Gastroesophageal sphincter (tissue), 3 donors: ENCODE measurements around the gene ZNF444.

ENCODE experiments used
- CTCF ChIP-seq, 4 experiments: fragments of 200-600 bp in 2 of 4; fragments of 450-650 bp in 2 of 4; sonication (generic) in 1 of 4; IDR thresholded peaks; one replicate each; pipeline ENCODE4 v1.5.1; 2017 to 2019; ENCODE audit warnings: antibody characterized with exemption in 4 of 4, mild to moderate bottlenecking in 2 of 4, moderate library complexity in 2 of 4
- EP300 ChIP-seq: sonication (generic); formaldehyde crosslinking; IDR thresholded peaks from one replicate; pipeline ENCODE4 v1.6.1; 2017; ENCODE audit warnings: antibody characterized with exemption, mild to moderate bottlenecking
- POLR2A ChIP-seq, 2 donors: fragments of 450-650 bp; IDR thresholded peaks; one replicate each; pipeline ENCODE4 v1.6.1; 2017; ENCODE audit warnings: antibody characterized with exemption in 2 of 2, mild to moderate bottlenecking in 2 of 2, moderate library complexity in 1 of 2
- POLR2AphosphoS5 ChIP-seq: sonication (generic); formaldehyde crosslinking; IDR thresholded peaks from one replicate; pipeline ENCODE4 v1.6.1; 2017; ENCODE audit warnings: antibody characterized with exemption

- TF ChIP-seq CTCF (IDR thresholded peaks at IDR 0.05) (no peak), POLR2AphosphoS5 (no peak), EP300 (no peak), POLR2A (IDR thresholded peaks at IDR 0.05) (no peak)
These were observed 39.1 kb upstream of the ZNF444 start for GRCh38 chr19:56101746-56102535.
